T-helper 1 cell treated with Interleukin-12 subunit alpha and Interleukin-12 subunit beta and Interleukin-4 antibody, amounts not matched to agents 30 ng/mL and 1 ng/mL, for 36 hours (primary cell): ENCODE results near the gene LTBP2. TPM values are rescaled to one million over a fixed set of nuclear protein-coding genes. Genes with fewer than 3 reads are reported as not detected.

ENCODE experiments used
- intact Hi-C: fragments of 100-400 bp; cut with micrococcal nuclease; formaldehyde crosslinking; loops from one replicate; pipeline ENCODE4 v1.15.1; 2024
- total RNA-seq: library from RNA; stranded (reverse); gene quantifications from 2 replicates; pipeline ENCODE4 v1.2.3, GENCODE V29; 2022

Gene LTBP2
- total RNA-seq, 1 donor from 2014 or later, result 0.83 TPM

DNA sequence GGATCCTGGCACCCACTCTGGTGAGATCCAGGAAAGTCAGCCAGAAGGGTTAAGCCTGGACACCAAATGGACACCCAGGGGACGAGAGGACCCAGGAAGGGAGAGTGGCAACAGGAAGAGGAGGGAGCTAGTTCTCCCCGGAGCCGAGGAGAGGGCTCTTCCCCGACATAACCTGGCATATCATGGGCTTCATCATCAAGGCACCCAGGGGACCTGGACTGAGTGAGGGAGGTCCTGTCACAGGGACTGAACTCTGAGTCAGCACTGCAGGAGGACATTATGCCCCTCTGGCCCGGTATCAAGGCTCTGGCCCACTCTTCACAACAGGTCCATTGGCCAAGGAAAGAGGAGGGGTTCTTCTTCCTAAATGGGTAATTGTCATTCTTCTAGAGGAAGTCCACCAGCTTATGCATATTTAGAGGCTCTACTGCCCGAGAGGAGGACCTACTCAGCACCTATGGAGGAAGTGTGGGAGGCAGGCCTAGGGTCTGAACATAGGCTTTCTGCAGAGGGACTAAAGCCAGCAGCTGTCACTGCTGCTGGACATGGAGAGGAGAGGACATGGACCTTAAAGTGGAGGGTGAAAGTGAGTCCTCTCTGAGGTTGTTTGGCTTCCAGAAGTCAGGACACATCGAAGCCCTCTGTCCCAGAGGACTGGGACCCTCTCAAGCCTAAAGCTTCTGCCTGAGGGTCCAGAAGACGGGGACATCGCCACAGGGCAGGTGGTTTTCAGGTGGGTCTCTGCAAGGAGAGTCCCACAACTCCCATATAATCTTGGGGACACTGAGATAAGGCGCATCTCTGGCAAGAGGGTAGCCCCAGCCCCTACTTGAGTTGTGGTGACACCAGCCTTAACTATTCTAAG lies 99.8 kb downstream of the LTBP2 start:
- intact Hi-C loops, result no loop called here

GRCh38 chr14:74510959-74511409 lies 101.1 kb downstream of the LTBP2 start:
- intact Hi-C loops, result no loop called here

- intact Hi-C loops, result no loop called here
Observed at GRCh38 chr14:74510223-74510931, 101.7 kb downstream of the LTBP2 start.

DNA sequence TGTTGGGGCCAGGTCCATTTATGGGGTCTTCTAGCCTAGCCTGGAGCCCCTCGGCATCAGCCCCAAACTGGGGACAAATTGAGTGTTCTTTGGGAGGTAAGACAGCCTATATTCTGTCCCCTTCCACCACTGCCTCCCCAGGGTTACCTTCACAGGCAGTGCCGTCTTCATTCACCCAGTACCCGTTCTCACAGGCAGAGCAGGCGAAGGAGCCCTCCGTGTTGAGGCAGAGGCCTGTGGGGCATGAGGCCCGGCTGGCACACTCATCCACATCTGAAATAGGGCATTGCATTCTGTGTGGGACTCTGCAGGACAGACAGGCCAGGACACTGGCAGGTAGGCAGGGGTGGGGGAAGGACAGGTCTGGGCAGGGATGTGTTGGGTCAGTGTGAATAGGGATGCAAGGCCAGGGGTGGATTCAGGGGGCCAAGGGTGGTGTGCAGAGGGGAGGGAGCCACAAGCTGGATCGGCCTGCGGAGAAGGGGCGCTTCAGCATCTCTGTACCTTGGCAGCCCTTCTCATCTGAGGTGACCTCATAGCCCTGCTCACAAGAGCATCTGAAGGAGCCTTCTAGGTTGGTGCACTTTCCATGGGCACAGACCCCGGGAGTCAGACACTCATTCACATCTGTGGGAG lies 102.3 kb downstream of the LTBP2 start:
- intact Hi-C loops, result no loop called here

DNA sequence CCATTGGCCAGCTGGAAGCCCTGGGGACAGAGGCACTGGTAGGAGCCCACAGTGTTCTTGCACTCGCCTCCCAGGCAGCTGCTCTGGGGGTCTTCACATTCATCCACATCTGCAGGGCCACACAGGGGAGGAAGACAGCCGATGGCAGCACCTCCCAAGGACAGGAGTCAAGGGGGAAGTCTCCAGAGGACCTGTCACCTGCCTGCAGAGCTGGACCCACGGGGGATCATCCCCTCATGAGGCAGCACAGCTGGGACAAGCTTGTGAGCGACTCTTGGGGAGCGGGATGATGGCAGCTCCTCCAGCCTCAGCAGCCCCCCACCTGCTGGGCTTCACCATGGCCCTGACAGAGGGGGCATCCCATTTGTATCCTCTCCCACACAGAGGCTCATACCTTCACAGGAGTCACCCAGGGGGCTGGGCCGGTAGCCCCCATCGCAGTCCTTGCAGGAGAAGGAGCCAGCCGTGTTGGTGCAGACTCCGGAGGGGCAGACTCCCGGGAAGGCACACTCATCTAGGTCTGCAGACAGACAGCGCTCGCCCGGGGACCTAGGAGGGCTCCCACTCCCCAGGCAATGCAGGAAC lies 103.1 kb downstream of the LTBP2 start:
- intact Hi-C loops, result no loop called here

DNA sequence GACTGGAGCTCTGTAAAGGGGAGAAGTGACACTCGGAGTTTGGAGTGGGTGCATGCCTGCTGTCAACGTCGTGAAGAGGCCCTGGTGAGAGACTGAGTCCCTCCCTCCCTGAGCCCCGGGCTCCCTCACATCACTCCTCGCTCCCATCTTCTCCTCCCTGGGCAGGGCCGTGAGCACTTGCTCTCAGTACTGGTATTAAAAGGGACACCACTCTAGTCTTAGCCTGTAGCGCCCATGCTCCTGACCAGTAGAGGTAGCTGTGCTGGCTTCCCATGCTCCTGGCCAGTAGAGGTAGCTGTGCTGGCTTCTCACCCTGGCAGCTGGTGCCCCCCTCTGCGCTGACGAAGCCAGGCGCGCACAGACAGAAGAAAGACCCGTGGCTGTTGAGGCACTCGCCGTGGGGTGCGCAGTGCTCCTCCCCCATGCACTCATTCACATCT lies 103.7 kb downstream of the LTBP2 start:
- intact Hi-C loops, result no loop called here

- intact Hi-C loops, result no loop called here
Observed at GRCh38 chr14:74507840-74508239, 104.2 kb downstream of the LTBP2 start.

GRCh38 chr14:74507085-74507484 lies 105.0 kb downstream of the LTBP2 start:
- intact Hi-C loops, result no loop called here

- intact Hi-C loops, result no loop called here
Observed at GRCh38 chr14:74506411-74506851, 105.6 kb downstream of the LTBP2 start.

- intact Hi-C loops, result no loop called here
Observed at GRCh38 chr14:74505831-74506230, 106.2 kb downstream of the LTBP2 start.

DNA sequence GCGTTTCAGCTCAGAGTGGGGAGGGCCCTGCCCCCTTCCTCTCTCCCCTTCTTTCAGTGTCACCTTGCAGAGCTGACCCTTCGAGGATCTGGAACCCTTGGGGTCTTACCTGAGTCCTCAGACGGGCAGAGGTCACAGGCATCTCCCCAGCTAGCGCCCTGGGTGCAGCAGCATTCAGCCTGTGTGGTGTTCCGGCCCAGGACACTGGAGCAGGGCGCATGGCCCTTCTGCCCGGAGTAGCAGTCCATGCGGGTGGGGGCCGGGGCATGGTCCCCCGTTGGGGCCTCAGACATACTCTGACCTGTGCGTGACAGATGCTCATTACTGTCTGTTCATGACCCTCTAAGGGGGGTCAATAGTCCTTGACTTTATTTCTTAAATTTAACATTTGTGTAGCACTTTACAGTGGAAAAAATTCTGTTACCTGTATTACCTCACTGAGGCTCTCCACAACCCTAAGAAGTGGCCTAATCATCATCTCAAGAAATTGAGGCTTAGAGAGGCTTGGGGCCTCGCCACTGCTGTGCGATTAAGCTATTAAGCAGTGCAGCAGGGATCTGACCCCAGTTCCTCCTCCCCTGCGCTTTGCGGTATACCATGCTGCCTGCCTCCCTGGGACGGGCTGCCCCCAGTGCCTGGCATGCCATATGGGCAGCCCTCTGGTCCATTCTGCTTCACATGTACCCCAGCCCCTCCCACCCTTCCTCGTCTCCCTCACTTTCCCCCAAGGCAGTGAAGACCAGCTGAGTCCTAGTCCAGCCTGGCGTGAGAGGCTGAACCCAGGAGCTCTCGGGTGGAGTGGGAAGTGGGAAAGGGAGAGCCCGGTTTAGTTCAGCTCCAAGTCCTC lies 106.9 kb downstream of the LTBP2 start:
- intact Hi-C loops, result no loop called here

DNA sequence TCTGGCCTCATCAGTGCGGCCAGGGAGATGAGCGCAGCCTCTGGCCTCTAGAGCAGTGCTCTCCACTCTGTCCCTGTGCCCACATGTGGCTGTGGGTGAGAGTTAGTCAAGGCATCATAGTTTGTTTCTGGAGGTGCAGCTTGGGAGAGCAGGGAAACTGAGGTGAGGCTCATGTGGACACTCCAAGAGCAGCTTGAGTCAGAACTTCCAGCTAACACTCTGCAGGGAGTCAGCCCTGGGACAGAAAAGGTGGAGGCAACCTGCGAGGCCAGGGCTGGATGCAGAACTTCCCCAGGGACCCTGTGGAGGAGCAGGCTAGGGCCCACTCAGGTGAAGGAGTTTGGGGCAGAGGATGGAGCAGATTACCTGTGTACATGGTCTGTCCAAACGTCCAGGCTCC lies 107.6 kb downstream of the LTBP2 start:
- intact Hi-C loops, result no loop called here

DNA sequence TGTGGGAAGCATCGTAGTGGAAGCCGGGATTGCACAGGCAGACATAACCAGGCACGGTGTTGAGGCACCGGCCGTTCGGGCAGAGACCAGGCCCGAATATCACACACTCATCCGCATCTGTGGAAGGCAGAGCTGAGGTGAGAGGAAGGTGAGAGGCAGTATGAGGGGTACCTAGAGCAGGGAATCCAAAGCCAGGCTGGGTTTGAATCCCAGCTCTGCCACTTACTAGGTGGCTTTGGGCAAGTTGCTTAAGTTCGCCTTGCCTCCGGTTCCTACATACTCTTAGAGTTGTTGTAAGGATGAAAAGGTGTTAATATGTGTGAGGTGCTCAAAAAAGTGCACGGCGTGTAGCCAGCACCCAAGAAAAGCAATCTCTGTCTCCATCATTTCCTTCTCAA lies 108.1 kb downstream of the LTBP2 start:
- intact Hi-C loops, result no loop called here

DNA sequence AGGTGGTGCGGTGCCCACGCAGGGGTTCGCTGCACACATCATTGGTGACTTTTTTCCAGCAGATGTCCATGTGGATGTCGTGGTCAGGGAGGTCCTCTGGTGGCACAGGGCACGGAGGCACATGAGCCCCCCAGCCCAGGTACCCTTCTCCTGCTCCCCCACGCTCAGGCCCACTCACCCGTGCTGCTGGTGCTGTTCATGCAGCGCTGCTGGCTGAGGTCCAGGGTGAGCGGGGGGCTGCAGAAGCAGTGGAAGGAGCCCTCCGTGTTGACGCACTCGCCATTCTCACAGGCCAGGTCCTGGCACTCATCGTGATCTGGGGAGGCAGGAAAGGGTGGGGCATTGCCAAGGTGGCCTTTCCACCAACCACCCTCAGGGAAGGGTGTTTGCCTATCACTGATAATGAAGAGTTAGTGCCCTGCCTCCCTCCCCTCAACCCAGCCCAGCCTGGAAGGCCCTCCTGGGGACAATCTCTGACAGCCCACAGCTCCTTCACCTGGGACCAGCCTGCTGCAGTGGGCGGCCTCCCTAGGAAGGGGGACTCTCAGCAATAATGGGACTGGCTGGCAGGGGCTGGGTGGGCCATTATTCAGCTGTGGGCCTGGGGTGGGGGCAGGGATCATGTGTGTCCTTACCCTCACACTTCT lies 108.6 kb downstream of the LTBP2 start:
- intact Hi-C loops, result no loop called here

DNA sequence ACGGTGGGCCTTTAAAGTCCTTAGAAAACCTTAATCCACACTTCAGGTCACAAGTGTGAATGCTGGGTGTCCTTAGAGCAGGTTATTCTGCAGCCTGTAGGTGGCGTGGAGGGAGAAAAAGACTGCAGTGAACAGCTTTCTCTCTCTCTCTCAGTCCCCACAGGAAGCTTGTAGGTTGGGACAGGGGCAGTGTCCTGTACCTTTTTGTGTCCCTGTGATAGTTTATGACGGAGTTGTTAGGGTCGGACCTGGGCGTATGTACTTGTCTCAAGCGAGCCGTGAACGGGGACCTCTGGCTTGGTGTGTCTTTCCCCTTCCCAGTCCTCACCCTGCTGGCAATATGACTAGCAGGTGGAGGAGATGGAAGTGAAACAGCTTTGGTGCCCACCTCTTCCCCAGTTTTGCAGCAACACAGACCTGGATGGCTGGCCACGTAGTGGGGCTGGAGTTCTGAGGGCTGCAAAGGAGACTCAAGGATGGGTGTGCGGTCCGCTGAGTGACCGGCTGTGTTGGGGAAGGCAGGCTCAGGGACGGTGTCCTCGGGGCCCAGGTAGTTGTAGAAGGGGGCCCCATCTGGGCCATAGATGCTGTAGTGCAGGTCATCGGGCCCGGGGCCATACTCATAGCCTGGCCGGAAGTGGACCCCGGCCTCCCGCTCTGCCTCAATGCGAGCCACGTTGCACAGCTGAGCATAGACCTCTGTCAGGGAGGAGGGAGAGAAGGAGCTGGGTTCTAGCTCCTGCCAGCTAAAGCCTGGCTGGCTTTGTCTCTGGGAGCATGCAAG lies 109.6 kb downstream of the LTBP2 start:
- intact Hi-C loops, result no loop called here

DNA sequence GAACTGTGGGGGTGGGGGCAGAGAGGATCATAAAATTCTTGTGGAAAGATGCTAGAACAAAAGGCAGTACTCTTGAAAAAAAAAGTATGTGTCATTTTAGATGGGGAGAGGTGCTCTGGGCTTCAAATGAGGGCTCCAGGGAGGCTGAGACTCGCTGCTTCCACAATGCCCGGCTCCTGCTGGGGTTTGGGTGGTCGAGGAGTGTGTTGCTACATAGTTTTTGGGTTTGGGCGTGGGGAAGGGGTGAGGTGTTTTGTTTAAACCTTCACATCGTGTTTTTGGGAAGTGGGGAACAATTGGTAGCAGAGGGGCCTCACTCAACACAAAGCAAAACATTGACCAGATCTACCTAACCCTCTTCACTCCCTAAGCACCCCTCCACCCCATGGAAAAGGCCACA lies 110.3 kb downstream of the LTBP2 start:
- intact Hi-C loops, result no loop called here

- intact Hi-C loops, result no loop called here
Observed at GRCh38 chr14:74501135-74501614, 110.9 kb downstream of the LTBP2 start.

DNA sequence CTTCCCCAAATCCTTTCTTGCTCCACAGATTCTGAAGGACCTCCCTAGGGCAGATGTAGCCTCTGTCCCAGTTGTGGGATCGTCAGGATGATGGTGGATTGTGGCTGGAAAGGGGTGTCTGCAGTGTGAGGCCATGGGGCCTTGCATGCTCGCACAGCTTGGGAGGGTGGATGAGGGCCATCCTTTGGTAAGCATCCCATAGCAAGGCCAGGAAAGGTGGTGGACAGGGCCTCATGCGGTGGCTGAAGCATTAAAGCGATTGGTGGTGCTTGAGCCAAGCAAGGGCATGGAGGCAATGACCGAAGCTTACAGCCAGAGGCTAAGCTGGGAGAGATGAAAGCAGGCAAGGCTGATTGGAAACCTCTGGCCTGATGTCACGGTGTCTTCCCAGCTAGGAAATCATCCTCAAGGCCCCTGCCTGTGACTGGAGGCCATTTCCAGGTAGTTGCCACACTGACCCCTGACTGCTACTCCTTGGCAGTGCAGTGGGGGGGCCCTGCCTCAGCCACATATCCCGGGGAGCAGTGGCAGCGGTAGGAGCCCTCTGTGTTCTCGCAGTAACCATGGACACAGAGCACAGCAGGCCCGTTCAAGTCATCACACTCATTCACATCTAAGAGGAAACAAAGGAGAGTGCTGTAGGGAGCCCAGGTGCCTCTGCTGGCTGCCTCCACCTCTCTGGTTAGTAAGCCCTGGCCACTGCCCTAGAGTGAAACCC lies 111.5 kb downstream of the LTBP2 start:
- intact Hi-C loops, result no loop called here
